ENCODE results near the gene EFCAB14. TPM values are rescaled to one million over a fixed set of nuclear protein-coding genes. Genes with fewer than 3 reads are reported as not detected.
"Not testable (repeated sequence)": the region's sequence is repeated elsewhere in the genome, so short reads cannot be mapped to it uniquely, and the experiment has no call there.

The EFCAB14 gene
- total and polyA plus RNA-seq, 2 donors (not counting 3 experiments of a cell fraction or from before 2014, with no cell fraction given): 30.0 to 81.7 TPM

DNA sequence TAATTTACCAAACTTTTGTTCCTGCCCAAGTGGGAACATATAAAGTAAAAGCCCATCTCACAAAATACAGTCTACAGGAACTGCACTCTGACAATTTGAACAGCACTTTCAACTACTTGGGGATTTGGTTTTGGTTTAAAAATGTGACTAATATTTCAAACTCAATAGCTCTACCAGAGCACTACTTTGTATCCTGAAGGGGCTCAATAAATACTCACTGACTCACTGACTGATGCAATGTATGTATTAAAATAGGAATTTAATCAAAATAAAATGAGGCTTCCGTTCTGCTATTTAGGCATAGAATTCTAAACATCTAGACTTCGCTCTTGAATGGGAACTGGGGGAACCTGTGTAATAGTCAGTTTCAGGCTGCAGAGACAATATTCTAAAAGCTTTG, 21.9 kb downstream of the EFCAB14 start:
- no peak for TF ChIP-seq JUN (IDR thresholded peaks at IDR 0.05; ENCODE audit: borderline replicate concordance, insufficient read depth, insufficient read length, low read depth)
- no peak for TF ChIP-seq FOS (IDR thresholded peaks at IDR 0.05; ENCODE audit: borderline replicate concordance, insufficient read depth, low read length)
- no peak for TF ChIP-seq MYC (IDR thresholded peaks at IDR 0.05; ENCODE audit: low read depth, low read length)
- no peak for TF ChIP-seq EZH2 (IDR thresholded peaks at IDR 0.05; ENCODE audit: borderline replicate concordance, low read depth, low read length, severe bottlenecking)
- TF ChIP-seq, protein P1, sequence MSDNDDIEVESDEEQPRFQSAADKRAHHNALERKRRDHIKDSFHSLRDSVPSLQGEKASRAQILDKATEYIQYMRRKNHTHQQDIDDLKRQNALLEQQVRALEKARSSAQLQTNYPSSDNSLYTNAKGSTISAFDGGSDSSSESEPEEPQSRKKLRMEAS (IDR thresholded peaks at IDR 0.05; ENCODE audit: insufficient read depth, insufficient read length): no peak
- no peak for TF ChIP-seq POLR2AphosphoS5 (IDR thresholded peaks at IDR 0.05; ENCODE audit: insufficient read depth, low read depth, low read length)
- TF ChIP-seq POLR2A (IDR thresholded peaks at IDR 0.05; ENCODE audit: low read depth, low read length): no peak
- H3K4me2 ChIP-seq (ENCODE audit: insufficient read depth, low read length): no peak overlapping the region
- H3K79me2 ChIP-seq (ENCODE audit: control insufficient read depth, insufficient read depth, low read length): no peaks in the 10 kb centered on the region
- no TSS peak for BruUV-seq (replicated peaks)
- H2AFZ ChIP-seq (ENCODE audit: low read depth, low read length): no peak overlapping the region
- dilution Hi-C loops (cut with MboI; ENCODE audit: extremely low pct_ligation_motif_present, low sequenced_read_pairs): no loop called here
- H4K20me1 ChIP-seq (replicated peaks; ENCODE audit: control insufficient read depth, extremely low read depth, insufficient read depth, low read length): peaks cover 10% of the 10 kb centered on the region
- no peak overlapping the region for H3K4me3 ChIP-seq (replicated peaks in 1 of 3; ENCODE audit: insufficient read depth in 1 of 3, low read depth in 1 of 3, low read length in 3 of 3)
- no peaks in the 10 kb centered on the region for H3K9me1 ChIP-seq (replicated peaks; ENCODE audit: control insufficient read depth, extremely low read depth, insufficient read depth, low read length)
- no peak overlapping the region for H3K27ac ChIP-seq (ENCODE audit: insufficient read depth, low read depth, low read length)
- FAIRE-seq: no peak
- peaks cover 7% of the 10 kb centered on the region in 2 experiments for H3K36me3 ChIP-seq (ENCODE audit: control insufficient read depth in 2 of 2, extremely low read depth in 1 of 2, insufficient read depth in 2 of 2, low read length in 2 of 2)
- ChIA-PET POLR2A (no interaction called here), CTCF (no interaction called here)
- no peaks in the 10 kb centered on the region for H3K9me3 ChIP-seq (replicated peaks; ENCODE audit: control insufficient read depth, insufficient read depth, low read length)
- intact Hi-C loops (cut with micrococcal nuclease): no loop called here
- no peaks in the 10 kb centered on the region for H3K4me1 ChIP-seq (ENCODE audit: control insufficient read depth, extremely low read depth, insufficient read depth, low read length)
- H3K9ac ChIP-seq (replicated peaks; ENCODE audit: extremely low read depth, insufficient read depth, low read length): no peak overlapping the region
- no peak for DNase-seq (ENCODE audit: low read depth, low spot score)
- H3K27me3 ChIP-seq (ENCODE audit: control insufficient read depth in 2 of 2, insufficient read depth in 2 of 2, low read length in 2 of 2): no peaks in the 10 kb centered on the region

DNA sequence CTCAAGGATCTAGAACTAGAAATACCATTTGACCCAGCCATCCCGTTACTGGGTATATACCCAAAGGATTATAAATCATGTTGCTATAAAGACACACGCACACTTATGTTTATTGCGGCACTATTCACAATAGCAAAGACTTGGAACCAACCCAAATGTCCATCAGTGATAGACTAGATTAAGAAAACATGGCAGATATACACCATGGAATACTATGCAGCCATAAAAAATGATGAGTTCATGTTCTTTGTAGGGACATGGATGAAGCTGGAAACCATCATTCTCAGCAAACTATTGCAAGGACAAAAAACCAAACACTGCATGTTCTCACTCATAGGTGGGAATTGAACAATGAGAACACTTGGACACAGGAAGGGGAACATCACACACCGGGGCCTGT, 24.2 kb downstream of the EFCAB14 start:
- H3K4me3 ChIP-seq (replicated peaks in 1 of 3; ENCODE audit: insufficient read depth in 1 of 3, low read depth in 1 of 3, low read length in 3 of 3); H3K27me3 ChIP-seq (ENCODE audit: control insufficient read depth in 2 of 2, insufficient read depth in 2 of 2, low read length in 2 of 2); dilution Hi-C loops (cut with MboI; ENCODE audit: extremely low pct_ligation_motif_present, low sequenced_read_pairs); H2AFZ ChIP-seq (ENCODE audit: low read depth, low read length); DNase-seq (ENCODE audit: low read depth, low spot score); H3K9ac ChIP-seq (replicated peaks; ENCODE audit: extremely low read depth, insufficient read depth, low read length); H3K9me3 ChIP-seq (replicated peaks; ENCODE audit: control insufficient read depth, insufficient read depth, low read length); H3K4me2 ChIP-seq (ENCODE audit: insufficient read depth, low read length); H3K9me1 ChIP-seq (replicated peaks; ENCODE audit: control insufficient read depth, extremely low read depth, insufficient read depth, low read length); BruUV-seq (replicated peaks); H4K20me1 ChIP-seq (replicated peaks; ENCODE audit: control insufficient read depth, extremely low read depth, insufficient read depth, low read length); H3K27ac ChIP-seq (ENCODE audit: insufficient read depth, low read depth, low read length); intact Hi-C loops (cut with micrococcal nuclease); FAIRE-seq; CTCF ChIA-PET; POLR2A ChIA-PET; H3K79me2 ChIP-seq (ENCODE audit: control insufficient read depth, insufficient read depth, low read length); H3K4me1 ChIP-seq (ENCODE audit: control insufficient read depth, extremely low read depth, insufficient read depth, low read length): not testable (repeated sequence)
- H3K36me3 ChIP-seq (ENCODE audit: control insufficient read depth in 2 of 2, extremely low read depth in 1 of 2, insufficient read depth in 2 of 2, low read length in 2 of 2): peaks cover 10 to 18% of the 10 kb centered on the region in 2 experiments

All from endothelial cell of umbilical vein (primary cell).